HepG2 (cell line): ENCODE measurements around the gene TSC22D4. TPM values are rescaled to one million over a fixed set of nuclear protein-coding genes. Genes with fewer than 3 reads are reported as not detected.

ENCODE experiments used
- ATAC-seq: fragments of 200-7000 bp; cut with Tn5 transposase; 3 replicates; pipeline ENCODE4 v1.9.1; 2020; ENCODE audit warnings: mild to moderate bottlenecking, moderate library complexity
- BruUV-seq: library from RNA; stranded (reverse); fragments of 400-500 nt; replicated peaks from 2 replicates; lab custom pipeline; 2021; lab: Mats Ljungman, UMichigan
- CTCF ChIA-PET: fragments of 300-600 bp; formaldehyde crosslinking; extraction: SDS; loops from one replicate; lab custom pipeline; 2021; ENCODE audit warnings: low total read pairs, inconsistent platforms, low intra/inter-chr PET ratio; lab: Yijun Ruan, JAX
- POLR2A ChIA-PET: fragments of 350-600 bp; sonication (Branson Sonifier 250); formaldehyde crosslinking; loops from one replicate; lab custom pipeline; 2020; ENCODE audit warnings: antibody characterized with exemption, inconsistent platforms; lab: Yijun Ruan, JAX
- DNase-seq: peaks from one replicate; pipeline ENCODE4 v3.0.0-alpha.2; 2015; ENCODE audit warnings: low spot score
- FAIRE-seq: peaks from 3 replicates; lab custom pipeline; 2011; peaks lifted over from hg19 to GRCh38; lab: Jason Lieb, UNC
- H2AFZ ChIP-seq: one replicate; pipeline ENCODE4 v1.6.1; 2011; ENCODE audit warnings: low read length, inconsistent platforms
- H3K27ac ChIP-seq: fragments of 300-600 bp; 3 replicates; pipeline ENCODE4 v1.8.0; 2011; ENCODE audit warnings: mixed run types, mild to moderate bottlenecking, mixed read lengths, low read length, inconsistent platforms; ENCODE audit not compliant: insufficient read depth; ENCODE audit errors: extremely low read length
- H3K27me3 ChIP-seq, 2 experiments: fragments of 200-600 bp in 1 of 2; 2 replicates in 1 of 2; 3 replicates in 1 of 2; pipeline versions ENCODE4 v1.6.0 to v1.8.0; 2011; ENCODE audit warnings: low read length in 2 of 2, mild to moderate bottlenecking in 2 of 2, moderate library complexity in 2 of 2, inconsistent platforms in 1 of 2; ENCODE audit not compliant: insufficient read depth in 2 of 2, control insufficient read depth in 1 of 2
- H3K36me3 ChIP-seq, 2 experiments: fragments of 200-600 bp in 1 of 2; replicated peaks in 1 of 2; 2 replicates in 1 of 2; 3 replicates in 1 of 2; pipeline versions ENCODE4 v1.5.1 to v1.8.0; 2011; ENCODE audit warnings: low read length in 2 of 2, inconsistent platforms in 1 of 2; ENCODE audit not compliant: insufficient read depth in 2 of 2, control insufficient read depth in 1 of 2
- H3K4me1 ChIP-seq: 2 replicates; pipeline ENCODE4 v1.5.1; 2012; ENCODE audit warnings: low read length, inconsistent platforms; ENCODE audit not compliant: insufficient read depth
- H3K4me2 ChIP-seq: 2 replicates; pipeline ENCODE4 v1.6.0; 2011; ENCODE audit warnings: low read depth, low read length, inconsistent platforms
- H3K4me3 ChIP-seq, 3 experiments: fragments of 200-600 bp in 1 of 3; sonication (generic), shearing (Covaris generic) in 1 of 3; replicated peaks in 1 of 3; 2 replicates each; pipeline ENCODE4 v1.5.1; 2011 to 2016; ENCODE audit warnings: low read length in 3 of 3, inconsistent platforms in 2 of 3, low read depth in 2 of 3, mild to moderate bottlenecking in 2 of 3, control low read depth in 1 of 3, mixed read lengths in 1 of 3; ENCODE audit not compliant: insufficient read depth in 1 of 3
- H3K79me2 ChIP-seq: one replicate; pipeline ENCODE4 v1.6.1; 2011; ENCODE audit warnings: low read length, inconsistent platforms; ENCODE audit not compliant: insufficient read depth
- H3K9ac ChIP-seq: 2 replicates; pipeline ENCODE4 v1.6.0; 2011; ENCODE audit warnings: mild to moderate bottlenecking, low read depth, low read length, inconsistent platforms; ENCODE audit not compliant: insufficient read depth
- H3K9me3 ChIP-seq: 2 replicates; pipeline ENCODE4 v1.5.1; 2012; ENCODE audit warnings: mild to moderate bottlenecking, low read length
- H4K20me1 ChIP-seq: 2 replicates; pipeline ENCODE4 v1.6.0; 2011; ENCODE audit warnings: inconsistent platforms, mild to moderate bottlenecking, low read length, moderate library complexity; ENCODE audit not compliant: insufficient read depth
- ARID5B ChIP-seq: IDR thresholded peaks from 2 replicates; pipeline ENCODE4 v1.4.0; 2020; ENCODE audit warnings: mild to moderate bottlenecking, missing genetic modification reagents
- ELF1 ChIP-seq: sonication (generic); formaldehyde crosslinking; IDR thresholded peaks from 2 replicates; pipeline ENCODE4 v1.4.0; 2020; ENCODE audit warnings: missing genetic modification reagents
- HINFP ChIP-seq: sonication (generic); formaldehyde crosslinking; IDR thresholded peaks from 2 replicates; pipeline ENCODE4 v1.4.0; 2020; ENCODE audit warnings: low read depth, mild to moderate bottlenecking, missing genetic modification reagents
- KDM5B ChIP-seq: sonication (generic); formaldehyde crosslinking; IDR thresholded peaks from 2 replicates; pipeline ENCODE4 v1.4.0; 2020; ENCODE audit warnings: missing genetic modification reagents, mild to moderate bottlenecking, borderline replicate concordance
- RFX1 ChIP-seq: fragments of 450-650 bp; IDR thresholded peaks from 2 replicates; pipeline ENCODE4 v1.6.1; 2017
- ZNF121 ChIP-seq: sonication (generic); formaldehyde crosslinking; IDR thresholded peaks from 2 replicates; pipeline ENCODE4 v1.5.0; 2020; ENCODE audit warnings: mild to moderate bottlenecking, missing genetic modification reagents
- ZNF282 ChIP-seq: fragments of 450-650 bp; IDR thresholded peaks from 2 replicates; pipeline ENCODE4 v1.6.1; 2018; ENCODE audit not compliant: partially characterized antibody
- WGBS: methylation state at CpG from one replicate; pipeline ENCODE4 v1.1.6; 2017; ENCODE audit warnings: low lambda C conversion rate; 5-methylcytosine and 5-hydroxymethylcytosine counted together
- in situ Hi-C: cut with HindIII; loops from 2 replicates; pipeline ENCODE4 v1.10.0; 2017; ENCODE audit warnings: low pct_unique_long_range_greater_than_20kb; ENCODE audit not compliant: extremely low pct_ligation_motif_present
- intact Hi-C: fragments of 100-400 bp; cut with micrococcal nuclease; formaldehyde crosslinking; loops from one replicate; pipeline ENCODE4 v1.10.0; 2022; ENCODE audit not compliant: unreplicated experiment
- polyA plus RNA-seq, 8 experiments: library from polyadenylated mRNA; depleted of rRNA in 3 of 8; stranded (reverse) in 7 of 8; unstranded in 1 of 8; fragments of >200 nt; fragmentation: Illumina TruSeq in 4 of 8; extraction: Trizol in 4 of 8; gene quantifications; 2 replicates each; pipeline versions ENCODE4 v1.2.1 to v1.2.3, GENCODE V29; 2011 to 2016; ENCODE audit warnings: low read depth in 4 of 8, missing spikeins in 1 of 8, mixed read lengths in 1 of 8; ENCODE audit not compliant: insufficient read depth in 1 of 8
- total RNA-seq, 5 experiments: library from RNA; depleted of rRNA; stranded (reverse); fragments of >200 nt; fragmentation: Illumina TruSeq; extraction: Trizol; gene quantifications; 2 replicates each; pipeline ENCODE4 v1.2.3, GENCODE V29; 2016; ENCODE audit warnings: low read depth in 1 of 5

Gene TSC22D4
- total and polyA plus RNA-seq, 2 of the 13 experiments (the other 11 are each of a cell fraction or from before 2014, with no cell fraction given), result 7.7 to 8.7 TPM

- TF ChIP-seq HINFP (CRISPR knock-in tag), result no peak
- no peak for TF ChIP-seq ELF1 (CRISPR knock-in tag)
These were observed 41.1 kb upstream of the TSC22D4 start (continued) for GRCh38 chr7:100520138-100520537.

GRCh38 chr7:100519580-100519979 lies 40.6 kb upstream of the TSC22D4 start:
- intact Hi-C loops, result no loop called here
- Histone ChIP-seq H3K36me3 (no peaks in the 10 kb centered on the region), H2AFZ (no peak overlapping the region), H3K27ac (no peak overlapping the region), H3K4me1 (peaks cover 17% of the 10 kb centered on the region), H3K9ac (no peak overlapping the region), H3K27me3 (no peaks in the 10 kb centered on the region), H3K9me3 (no peaks in the 10 kb centered on the region), H3K4me2 (no peak overlapping the region), H3K79me2 (no peaks in the 10 kb centered on the region), H3K4me3 (no peak overlapping the region), H4K20me1 (no peaks in the 10 kb centered on the region)
- FAIRE-seq, result no peak
- ChIA-PET POLR2A (no interaction called here), CTCF (no interaction called here)
- TF ChIP-seq ARID5B (CRISPR knock-in tag) (no peak), ZNF282 (no peak), KDM5B (CRISPR knock-in tag) (no peak), RFX1 (no peak), ZNF121 (CRISPR knock-in tag) (peak; percentile 24; the same call in 1 of the 2 replicates)
- in situ Hi-C loops, result no loop called here
- 62% methylated on average over 6 of the region's 6 CpGs for WGBS
- no peak for DNase-seq
- ATAC-seq, result no peak
- no TSS peak for BruUV-seq
